Measurements from ENCODE around the gene CYP3A5.
"Not testable (repeated sequence)": the region's sequence is repeated elsewhere in the genome, so short reads cannot be mapped to it uniquely, and the experiment has no call there.

- TF ChIP-seq CTCF (conservative IDR thresholded peaks at IDR 0.05; ENCODE audit: low read depth, low read length); EZH2phosphoT487 (IDR thresholded peaks at IDR 0.05; ENCODE audit: borderline replicate concordance, low read length); EZH2 (IDR thresholded peaks at IDR 0.05; ENCODE audit: low read length, unreplicated experiment): not testable (repeated sequence)
These were observed 21.9 kb downstream of the CYP3A5 start for GRCh38 chr7:99657879-99658278.

Data from PC-3 (cell line).